ENCODE results near the gene THBS2.
A peak's percentile ranks its signal among the peaks of the same experiment; 100 is the strongest.

THBS2 gene

DNA sequence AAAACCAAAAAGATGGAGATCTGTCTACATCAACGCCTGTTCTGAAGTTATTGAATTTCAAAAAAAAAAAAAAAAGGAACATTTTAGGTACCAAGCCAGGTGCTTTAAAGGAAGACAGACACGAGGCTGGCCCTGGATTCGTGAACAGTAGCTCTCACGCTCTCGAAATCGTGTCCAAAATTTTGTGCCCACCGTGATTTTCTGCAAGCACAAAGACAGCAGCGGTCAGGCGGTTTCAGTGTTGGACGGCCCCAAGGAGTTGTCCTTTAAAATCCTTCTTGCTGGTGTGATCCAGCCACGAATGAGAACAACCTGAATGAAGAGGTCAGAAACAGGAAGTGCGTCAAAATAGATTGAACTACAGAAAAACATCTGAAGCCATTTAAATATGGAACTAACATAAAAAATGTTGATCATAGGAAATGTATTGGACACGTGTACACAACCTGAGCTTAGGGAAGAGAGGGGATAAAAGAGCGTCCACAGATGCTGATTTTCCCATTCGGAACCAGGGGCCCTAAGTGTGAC lies 78.2 kb downstream of the THBS2 start:
- peak in 1 of 42 donors; percentile 38 for DNase-seq
- intact Hi-C loops (cut with DNase I): no loop called here

DNA sequence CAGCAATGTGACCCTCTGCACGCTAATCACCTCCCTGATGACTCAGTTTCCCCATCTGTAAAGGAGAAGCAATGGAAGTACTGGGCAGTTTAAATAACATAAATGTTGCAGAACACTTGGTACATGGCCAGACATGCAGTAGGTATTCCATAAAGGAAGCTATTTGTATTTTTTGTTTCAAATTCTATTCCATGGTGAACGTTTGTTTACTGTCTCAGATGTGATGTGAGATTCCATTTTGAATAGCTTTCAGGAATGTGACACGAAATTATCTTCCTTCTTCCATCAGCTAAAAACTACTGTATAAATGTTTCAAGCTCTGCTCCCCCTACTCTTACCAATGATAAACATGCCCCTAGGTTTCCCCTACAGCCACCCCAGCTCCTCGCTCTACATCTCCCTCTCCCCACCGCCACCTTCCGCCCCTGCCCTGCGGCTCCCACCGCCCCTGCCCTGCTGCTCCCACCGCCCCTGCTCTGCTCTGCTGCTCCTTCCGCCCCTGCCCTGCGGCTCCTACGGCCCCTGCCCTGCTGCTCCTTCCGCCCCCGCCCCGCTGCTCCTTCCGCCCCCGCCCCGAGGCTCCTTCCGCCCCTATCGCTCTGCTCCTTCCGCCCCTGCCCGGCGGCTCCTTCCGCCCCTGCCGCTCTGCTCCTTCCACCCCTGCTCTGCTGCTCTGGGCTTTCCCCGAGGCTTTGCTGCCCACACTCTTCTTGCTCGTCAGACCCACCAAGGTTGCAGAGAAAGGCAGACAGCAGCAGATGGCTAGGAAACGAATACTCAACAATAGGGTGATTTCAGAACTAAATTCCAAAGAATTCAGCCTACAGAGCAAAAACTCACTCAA lies 78.9 kb downstream of the THBS2 start:
- intact Hi-C loops (cut with DNase I): no loop called here
- peak in 16 of 42 donors; percentile 18 to 76 (median 48) for DNase-seq

DNA sequence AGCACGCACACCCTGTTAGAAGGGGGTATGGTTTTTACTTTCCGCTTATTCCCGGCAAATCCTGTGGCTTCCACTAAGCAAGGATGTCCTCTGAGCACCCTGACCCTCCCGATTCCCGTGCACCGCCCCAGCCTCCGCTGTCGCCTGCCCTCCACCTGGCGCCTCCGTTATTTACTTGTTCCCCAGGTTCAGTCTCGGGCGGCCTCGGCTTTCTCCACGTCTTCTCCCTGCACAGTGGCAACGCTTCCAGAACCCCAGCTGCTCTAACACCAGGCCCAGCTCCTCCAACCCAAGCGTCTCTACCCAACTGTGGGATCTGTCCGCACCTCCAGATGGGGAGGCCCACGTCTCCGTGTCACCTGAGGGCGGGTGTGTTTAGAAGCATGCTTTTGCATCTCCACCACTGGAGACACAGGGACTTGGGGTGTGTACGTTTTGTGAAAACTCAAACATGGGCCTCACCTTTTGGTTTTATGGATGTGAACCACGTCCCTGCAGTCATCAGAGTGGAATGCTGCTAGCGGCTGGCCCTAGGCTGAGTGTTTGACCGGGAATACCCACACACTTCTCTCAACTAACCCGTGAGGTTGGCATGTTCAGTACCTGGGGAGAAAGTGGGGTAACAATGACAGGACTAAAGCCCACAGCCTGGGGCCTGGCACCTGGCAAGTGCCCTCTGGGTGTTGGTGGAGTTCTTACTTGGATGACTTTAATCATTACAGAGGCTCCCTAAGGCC lies 79.9 kb downstream of the THBS2 start:
- intact Hi-C loops (cut with DNase I): no loop called here
- peak in 2 of 42 donors; percentile 34 to 35 for DNase-seq

DNA sequence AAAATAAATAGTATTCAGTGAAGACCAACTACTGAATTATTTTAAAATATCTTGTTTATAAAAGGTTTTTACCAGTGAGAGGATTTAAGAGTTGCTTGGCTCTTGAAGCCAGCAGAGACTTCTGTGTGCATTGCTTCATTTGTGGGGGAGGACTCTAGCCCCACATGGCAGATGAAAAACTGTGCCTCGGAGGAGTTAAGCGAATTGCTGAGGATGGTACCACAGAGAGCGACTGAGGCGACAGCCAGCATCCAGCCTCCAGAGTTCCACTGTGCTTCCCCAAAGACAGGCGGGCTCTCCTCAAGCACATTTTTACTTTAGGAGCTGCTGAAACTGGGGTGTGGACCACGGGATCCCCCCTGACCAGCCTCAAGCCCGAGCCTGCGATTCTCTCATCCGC lies 80.7 kb downstream of the THBS2 start:
- DNase-seq: peak in 25 of 42 donors; percentile 15 to 83 (median 41)
- intact Hi-C loops (cut with DNase I): no loop called here

DNA sequence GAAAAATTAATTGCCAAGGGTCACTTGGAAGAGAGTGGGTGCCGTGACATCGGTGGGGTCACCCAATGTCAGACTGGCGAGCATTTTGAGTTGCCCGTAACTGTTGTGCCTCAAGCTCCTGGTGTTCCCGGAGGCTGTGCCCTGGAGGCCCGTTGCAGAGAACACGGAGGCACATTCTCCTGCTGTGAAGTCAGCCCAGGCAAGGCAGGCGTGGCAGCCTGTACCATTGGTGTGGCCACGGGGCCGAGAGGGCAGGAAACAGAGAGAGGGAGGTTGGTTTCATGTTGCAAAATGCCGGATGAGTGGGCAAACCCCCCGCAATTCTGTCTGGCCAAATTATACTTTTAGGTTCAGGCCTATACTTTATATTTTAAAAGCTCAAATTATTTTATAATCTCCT lies 81.2 kb downstream of the THBS2 start:
- intact Hi-C loops (cut with DNase I): no loop called here
- DNase-seq: peak in 2 of 42 donors; percentile 35 to 40

DNA sequence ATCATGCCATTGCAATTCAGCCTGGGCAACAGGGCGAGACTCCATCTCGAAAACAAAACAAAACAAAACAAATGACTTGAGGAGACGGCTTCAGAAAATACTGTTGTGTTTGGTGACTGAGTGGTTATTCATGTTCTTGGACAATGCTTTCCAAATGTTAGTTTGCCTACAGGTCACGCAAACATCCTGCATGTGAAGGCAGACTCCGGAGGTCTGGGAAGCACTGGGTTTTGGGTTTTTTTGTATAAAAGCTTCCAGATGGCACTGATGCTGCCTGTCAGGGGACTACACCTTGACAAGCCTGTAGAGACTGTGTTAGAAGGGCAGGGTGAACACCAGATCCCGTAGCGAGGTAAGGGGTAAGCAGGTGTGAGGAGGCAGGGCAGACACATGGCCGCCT lies 81.7 kb downstream of the THBS2 start:
- DNase-seq: peak in 2 of 42 donors; percentile 29 to 31
- intact Hi-C loops (cut with DNase I): no loop called here

DNA sequence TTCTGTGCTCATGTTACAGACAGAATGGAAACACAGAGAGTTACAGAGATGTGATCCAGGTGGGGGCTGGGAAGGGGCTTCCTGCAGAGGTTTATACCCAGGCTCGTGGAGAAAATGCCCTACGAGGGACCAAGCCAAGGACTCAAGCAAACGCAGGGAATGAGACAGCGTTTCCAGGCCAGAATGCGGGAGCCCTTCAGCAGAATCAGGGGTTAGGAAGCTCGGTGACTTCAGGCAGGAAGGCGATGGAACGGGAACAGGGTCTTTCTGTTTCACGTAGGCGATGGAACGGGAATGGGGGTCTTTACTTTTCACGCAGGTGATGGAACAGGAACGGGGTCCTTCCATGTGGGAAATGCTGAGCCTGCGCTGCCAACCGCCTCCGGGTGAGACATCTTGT lies 82.6 kb downstream of the THBS2 start:
- DNase-seq: peak in 3 of 42 donors; percentile 14 to 32 (median 31)
- intact Hi-C loops (cut with DNase I): no loop called here

DNA sequence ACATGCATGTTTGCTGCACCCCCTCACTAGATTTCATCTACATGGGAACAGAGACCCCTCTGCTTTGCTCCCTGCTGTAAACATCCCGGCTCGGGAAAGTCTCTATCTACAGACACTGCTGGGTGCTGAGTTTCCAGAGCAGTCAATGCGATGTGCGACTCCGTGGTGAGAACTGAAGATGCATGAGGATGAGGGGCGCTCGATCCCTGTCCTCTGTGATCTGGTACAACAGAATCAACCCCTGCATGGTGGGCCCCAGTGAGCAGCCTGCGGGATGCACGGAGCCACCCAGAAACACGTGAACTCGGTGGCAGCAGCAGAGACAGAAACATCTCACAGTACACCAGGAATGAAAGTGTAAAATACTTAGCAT lies 83.1 kb downstream of the THBS2 start:
- DNase-seq: peak in 3 of 42 donors; percentile 1 to 25 (median 16)
- intact Hi-C loops (cut with DNase I): no loop called here

DNA sequence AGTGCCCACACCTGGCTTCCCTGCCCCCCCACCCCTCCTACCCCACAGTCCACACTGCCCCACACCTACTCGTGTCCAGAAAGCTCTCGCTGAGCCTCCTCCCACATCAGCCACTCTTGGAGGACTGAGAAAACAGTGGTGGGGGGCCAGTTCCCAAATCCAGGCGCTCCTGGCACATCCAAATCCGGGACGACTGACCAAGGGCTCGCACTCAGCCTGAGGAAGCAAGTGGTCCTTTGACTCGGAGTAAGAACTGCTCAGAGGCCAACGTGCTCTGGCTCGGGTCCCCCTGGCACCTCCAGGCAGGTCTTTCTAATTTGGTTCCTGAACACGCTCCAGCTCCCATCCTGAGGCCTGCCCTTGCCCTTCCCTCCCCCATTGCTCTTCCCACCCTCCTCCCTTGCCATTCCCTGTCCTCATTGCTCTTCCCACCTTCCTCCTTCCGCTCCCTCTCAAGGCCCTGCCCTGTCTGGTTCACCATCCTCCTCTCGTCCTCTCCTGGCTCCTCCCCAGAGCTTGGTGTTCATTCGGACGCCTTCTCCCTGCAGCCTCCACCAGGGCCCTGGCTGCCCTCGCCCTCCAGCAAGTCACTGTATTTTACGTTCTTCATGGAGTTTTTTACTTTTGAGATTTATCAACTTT lies 83.6 kb downstream of the THBS2 start:
- DNase-seq: peak in 1 of 42 donors; percentile 32
- intact Hi-C loops (cut with DNase I): no loop called here

DNA sequence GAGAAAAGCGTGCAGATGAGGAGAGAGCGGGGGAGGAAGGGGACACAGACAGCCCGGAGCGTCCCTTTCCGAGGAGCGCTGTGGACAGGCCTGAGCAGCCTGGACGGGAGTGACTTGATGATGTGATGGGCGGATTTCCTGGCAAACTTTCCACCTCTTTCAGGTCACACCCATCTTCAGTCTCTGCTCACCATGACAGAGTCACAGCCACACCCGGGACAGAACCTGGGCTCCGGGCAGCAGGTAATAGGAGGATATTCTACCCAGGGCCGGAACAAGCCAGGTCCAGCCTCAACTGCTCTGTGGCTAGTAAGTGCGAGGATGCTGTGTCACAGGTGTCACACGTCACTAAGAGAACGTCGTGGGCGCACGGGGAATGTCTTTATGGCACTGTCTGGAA lies 84.3 kb downstream of the THBS2 start:
- peak in 2 of 42 donors; percentile 21 to 40 for DNase-seq
- intact Hi-C loops (cut with DNase I): no loop called here

DNA sequence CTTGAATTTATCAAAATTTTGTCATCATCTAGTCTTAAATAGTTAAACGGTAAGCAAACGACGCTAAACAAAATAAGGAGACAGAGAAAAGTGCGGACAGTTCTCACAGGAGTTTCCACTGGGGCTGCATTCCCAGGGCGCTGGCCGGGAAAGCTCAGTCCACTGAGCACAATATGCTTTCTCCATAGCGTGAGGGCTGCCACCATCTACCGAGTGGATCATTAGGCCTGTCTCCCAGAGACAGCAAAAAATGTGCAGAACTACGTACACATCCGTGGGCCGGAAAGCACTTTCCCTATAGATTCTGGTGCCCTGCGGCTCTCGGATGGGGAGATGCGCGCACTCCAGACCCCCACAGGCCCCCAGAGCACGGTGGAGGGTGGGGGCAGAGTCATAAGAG lies 84.9 kb downstream of the THBS2 start:
- DNase-seq: peak in 3 of 42 donors; percentile 4 to 18 (median 15)
- intact Hi-C loops (cut with DNase I): no loop called here

DNA sequence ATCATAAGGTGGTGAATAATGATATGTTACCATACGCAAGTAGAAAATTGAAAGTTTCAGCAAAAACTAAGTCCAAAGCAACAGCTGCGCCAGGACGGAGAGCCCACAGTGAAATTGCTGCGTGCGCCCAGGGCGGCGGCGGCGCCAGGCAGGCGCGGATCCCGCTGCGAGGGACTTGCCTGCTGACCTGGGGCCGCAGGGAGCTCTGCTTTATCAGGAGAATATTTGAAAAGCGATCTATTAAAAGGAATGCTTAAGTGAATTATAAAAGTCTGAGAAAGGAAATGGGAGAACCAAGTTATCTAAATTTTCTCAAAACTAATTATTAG lies 85.4 kb downstream of the THBS2 start:
- intact Hi-C loops (cut with DNase I): no loop called here
- DNase-seq: peak in 3 of 42 donors; percentile 5 to 10 (median 7)

DNA sequence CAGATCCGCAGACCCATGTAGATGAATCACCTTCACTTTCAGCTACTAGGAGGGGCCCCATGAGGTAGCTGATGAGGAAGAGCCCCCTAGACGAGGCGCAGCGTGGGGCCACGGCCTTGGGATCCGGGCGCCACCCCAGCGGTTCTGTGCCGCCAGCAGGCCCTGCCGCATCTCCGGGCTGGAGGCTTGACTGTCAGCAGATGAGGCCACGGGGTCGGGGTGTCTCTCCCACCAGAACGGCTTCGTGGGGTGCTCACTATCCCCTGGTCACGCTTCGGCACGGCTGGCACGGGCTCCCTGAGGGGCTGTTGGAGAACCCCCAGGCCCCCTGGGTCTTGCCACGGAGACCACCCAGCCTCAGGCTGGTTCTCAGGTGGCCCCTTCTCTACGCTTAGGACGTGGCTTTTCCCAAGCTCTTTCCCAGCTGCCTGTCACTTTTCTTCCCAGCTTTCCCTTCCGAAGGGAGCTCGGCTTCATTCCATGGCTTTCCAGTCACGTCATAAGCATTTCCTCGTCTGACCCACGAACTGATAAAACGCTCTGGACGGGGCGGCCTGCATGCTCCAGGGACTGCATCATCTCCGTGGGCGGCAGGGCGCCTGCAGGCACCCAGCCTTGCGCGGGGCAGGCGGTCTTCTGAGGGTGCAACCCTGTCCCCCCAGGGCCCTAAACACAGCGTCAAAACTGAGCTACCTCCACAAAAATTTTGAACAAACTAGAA lies 85.9 kb downstream of the THBS2 start:
- peak in 3 of 42 donors; percentile 3 to 33 (median 21) for DNase-seq
- intact Hi-C loops (cut with DNase I): no loop called here

DNA sequence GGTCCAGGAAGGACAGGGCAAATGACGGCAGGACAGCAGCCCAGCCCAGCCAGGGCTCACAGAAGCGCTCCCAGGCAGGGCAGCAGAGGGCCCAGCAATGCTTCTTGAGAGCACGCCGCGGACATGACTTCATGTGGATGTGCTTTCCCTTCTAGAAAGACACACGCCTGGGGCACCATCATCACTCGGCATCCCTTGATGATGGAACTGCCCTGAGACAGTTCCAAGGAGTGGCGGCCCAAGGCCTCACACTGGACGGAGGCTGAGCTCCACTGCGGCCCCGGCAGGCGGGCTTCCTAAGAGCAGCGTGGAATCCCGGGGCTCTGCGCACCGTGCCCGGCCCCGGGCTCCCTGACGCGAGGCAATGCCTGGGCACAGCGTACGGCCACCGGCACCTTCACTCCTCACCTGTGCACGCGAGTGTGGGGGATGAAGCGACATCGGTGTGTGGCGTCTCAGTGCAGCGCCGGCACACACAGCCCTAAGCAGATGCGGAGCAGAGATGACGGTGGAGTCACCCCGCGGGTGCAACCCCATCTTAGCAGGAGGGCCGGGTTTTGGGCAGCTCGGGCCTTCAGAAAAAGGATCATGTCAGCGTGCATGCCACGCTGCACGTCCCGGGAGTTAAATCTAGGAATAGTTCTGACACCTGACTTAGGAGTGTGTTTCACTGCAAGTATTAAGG lies 86.6 kb downstream of the THBS2 start:
- intact Hi-C loops (cut with DNase I): no loop called here

More for the DNA sequence above, 86.6 kb downstream of the THBS2 start:
- DNase-seq: peak in 3 of 42 donors; percentile 6 to 32 (median 28)
